OCI-LY3 (cell line): ENCODE data around the gene EHD3.

Experiments
- CTCF ChIP-seq: fragments of 200-600, 300-600 bp; sonication (generic); IDR thresholded peaks from 2 replicates; pipeline ENCODE4 v1.5.1; 2014; ENCODE audit warnings: antibody characterized with exemption, low read length, low read depth
- EZH2phosphoT487 ChIP-seq: fragments of 200-600 bp; shearing (Covaris generic); IDR thresholded peaks from 2 replicates; pipeline ENCODE4 v1.6.1; 2018; ENCODE audit warnings: antibody characterized with exemption, mixed run types, low read depth

DNA sequence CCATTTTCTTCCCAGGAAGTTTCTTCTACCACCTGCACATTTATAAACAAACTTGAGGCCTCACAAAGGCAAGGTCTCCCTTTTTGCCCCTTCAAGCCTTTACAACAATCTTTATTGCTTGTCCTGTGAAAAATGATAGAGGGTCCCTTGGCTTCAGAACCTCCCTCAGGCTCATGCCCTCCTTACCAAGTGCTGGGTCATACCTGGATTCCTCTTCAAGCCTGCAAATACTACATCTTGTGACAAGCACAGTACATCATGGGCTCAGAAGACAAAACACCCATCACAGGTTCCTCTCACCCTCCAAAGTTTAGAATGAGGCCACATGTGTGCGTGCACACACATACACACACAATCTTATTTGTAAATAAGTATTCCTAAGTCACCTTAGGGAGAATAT, 25.7 kb upstream of the EHD3 start:
- TF ChIP-seq CTCF (no peak), EZH2phosphoT487 (no peak)
